RWPE1 (cell line): ENCODE results near the gene APOL1.
"Not testable (repeated sequence)": the region's sequence is repeated elsewhere in the genome, so short reads cannot be mapped to it uniquely, and the experiment has no call there.

Experiments used
- CTCF ChIA-PET: fragments of 350-600 bp; sonication (Branson Sonifier 250); formaldehyde crosslinking; extraction: SDS; loops from one replicate; lab custom pipeline; 2021; lab: Yijun Ruan, JAX
- POLR2A ChIA-PET: fragments of 400-600 bp; formaldehyde crosslinking; extraction: SDS; loops from one replicate; lab custom pipeline; 2020; ENCODE audit warnings: antibody characterized with exemption; ENCODE audit not compliant: low non-redundant PET; lab: Yijun Ruan, JAX
- DNase-seq: peaks from one replicate; pipeline ENCODE4 v3.0.0; 2012; ENCODE audit warnings: low spot score
- H3K27ac ChIP-seq: fragments of 450-650 bp; 2 replicates; pipeline ENCODE4 v1.5.1; 2017
- CTCF ChIP-seq: fragments of 450-650 bp; conservative IDR thresholded peaks from 2 replicates; pipeline ENCODE4 v1.5.1; 2017; ENCODE audit warnings: low read depth, mild to moderate bottlenecking

Gene APOL1

GRCh38 chr22:36252754-36253522 lies at the start of gene APOL1:
APOL1 (plus strand) TSS chr22:36253133; CDS start chr22:36254956, 1,823 bp downstream.
- CTCF ChIA-PET: interaction anchor here (0.6 to 1.1 kb wide), 2 partner anchors 13 to 33 kb away, joined by 3 read pairs; partner anchors contain the start of gene APOL2
- POLR2A ChIA-PET: no interaction called here
- DNase-seq: no peak
- no peak for TF ChIP-seq CTCF
- H3K27ac ChIP-seq: peak within 1 kb of the TSS; percentile 6; the same call in 1 of the 2 replicates

GRCh38 chr22:36203441-36203840 lies 49.5 kb upstream of the APOL1 start:
- DNase-seq, CTCF ChIA-PET, POLR2A ChIA-PET, H3K27ac ChIP-seq: not testable (repeated sequence)

GRCh38 chr22:36204001-36204631 lies 48.8 kb upstream of the APOL1 start:
- DNase-seq: no peak
- TF ChIP-seq CTCF: no peak
- POLR2A ChIA-PET: no interaction called here
- CTCF ChIA-PET: interaction anchor here (0.6 kb wide), 1 partner anchor 405 kb away, joined by 5 read pairs; no protein-coding TSS in a partner anchor
- H3K27ac ChIP-seq: no peak overlapping the region

GRCh38 chr22:36204632-36205015 lies 48.3 kb upstream of the APOL1 start:
- DNase-seq: no peak
- ChIA-PET CTCF (interaction anchor here (0.6 kb wide), 1 partner anchor 405 kb away, joined by 5 read pairs; no protein-coding TSS in a partner anchor), POLR2A (no interaction called here)
- TF ChIP-seq CTCF: no peak
- H3K27ac ChIP-seq: no peak overlapping the region

- H3K27ac ChIP-seq, CTCF ChIA-PET, POLR2A ChIA-PET, DNase-seq: not testable (repeated sequence)
These were observed 47.4 kb upstream of the APOL1 start for GRCh38 chr22:36205573-36205972.

- no peak overlapping the region for H3K27ac ChIP-seq
- no peak for DNase-seq
- ChIA-PET POLR2A (no interaction called here), CTCF (no interaction called here)
- TF ChIP-seq CTCF: no peak
These were observed 46.7 kb upstream of the APOL1 start for GRCh38 chr22:36206255-36206654.

- H3K27ac ChIP-seq: no peak overlapping the region
- DNase-seq: no peak
- CTCF ChIA-PET: no interaction called here
- TF ChIP-seq CTCF: no peak
- POLR2A ChIA-PET: no interaction called here
These were observed 44.7 kb upstream of the APOL1 start for GRCh38 chr22:36208162-36208765.
